ENCODE measurements around the gene IRX4.
A peak's percentile ranks its signal among the peaks of the same experiment; 100 is the strongest.
"Not testable (repeated sequence)": the region's sequence is repeated elsewhere in the genome, so short reads cannot be mapped to it uniquely, and the experiment has no call there.

Gene IRX4

DNA sequence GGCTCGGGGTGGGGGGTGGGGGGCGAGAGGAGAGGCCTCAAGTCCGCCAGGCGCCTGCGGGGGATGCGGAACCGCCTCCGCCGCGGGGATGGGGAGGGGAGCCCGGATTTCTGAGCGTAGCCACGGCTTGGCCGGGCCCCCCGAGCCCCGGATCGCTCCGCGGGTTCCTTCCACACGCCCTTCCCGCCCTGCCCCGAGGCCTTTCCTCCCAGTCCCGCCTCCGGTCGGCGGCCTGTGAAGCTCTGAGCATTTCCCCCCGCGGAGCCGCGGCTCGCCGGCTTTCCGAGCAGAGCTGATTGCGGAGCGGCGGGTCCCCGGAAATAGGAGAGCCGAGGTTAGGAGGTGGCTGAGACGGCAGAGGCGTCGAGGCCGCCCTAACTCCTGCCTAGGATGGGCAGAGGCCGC is 6.1 kb downstream of the IRX4 start:
- DNase-seq = no peak

DNA sequence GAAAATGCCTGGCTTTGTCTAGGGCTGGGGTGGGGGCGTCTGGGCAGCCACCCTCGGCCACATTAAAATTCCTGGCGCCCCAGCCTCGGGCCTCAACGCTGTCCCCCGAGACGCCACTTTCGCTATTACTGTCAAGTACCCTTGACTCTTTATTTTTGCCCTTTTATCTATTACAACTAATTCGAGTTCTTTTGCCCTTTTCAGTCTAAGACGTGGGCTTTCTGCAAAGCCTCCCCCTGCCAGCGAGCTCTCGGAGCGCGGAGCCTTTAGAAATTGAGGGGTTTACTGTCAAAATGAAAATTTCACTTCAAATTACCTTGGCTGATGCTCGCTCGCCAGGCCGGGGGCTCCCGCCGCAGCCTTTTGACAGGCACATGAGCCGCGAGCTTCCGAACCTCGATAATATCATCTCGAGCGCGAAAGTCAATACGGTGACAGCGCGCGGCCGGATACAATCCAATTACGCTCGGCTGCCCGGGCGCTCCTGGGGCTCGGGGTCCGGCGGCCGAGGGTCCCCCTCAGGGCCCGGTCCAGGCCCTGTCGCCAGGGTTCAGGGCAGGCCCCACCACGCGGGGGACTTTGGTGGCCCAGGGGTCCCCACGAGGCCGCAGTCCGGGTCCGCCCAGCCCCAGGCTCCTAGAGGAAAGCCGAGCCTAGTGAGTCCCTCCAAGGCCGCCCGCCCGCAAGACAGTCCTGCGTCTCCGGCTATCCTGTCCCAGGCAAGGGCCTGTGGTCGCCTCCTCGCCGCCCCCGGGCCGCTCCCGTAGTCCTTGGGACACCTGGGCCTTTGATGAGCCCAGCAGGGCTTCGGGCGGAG is 6.7 kb downstream of the IRX4 start:
- DNase-seq = no peak

DNA sequence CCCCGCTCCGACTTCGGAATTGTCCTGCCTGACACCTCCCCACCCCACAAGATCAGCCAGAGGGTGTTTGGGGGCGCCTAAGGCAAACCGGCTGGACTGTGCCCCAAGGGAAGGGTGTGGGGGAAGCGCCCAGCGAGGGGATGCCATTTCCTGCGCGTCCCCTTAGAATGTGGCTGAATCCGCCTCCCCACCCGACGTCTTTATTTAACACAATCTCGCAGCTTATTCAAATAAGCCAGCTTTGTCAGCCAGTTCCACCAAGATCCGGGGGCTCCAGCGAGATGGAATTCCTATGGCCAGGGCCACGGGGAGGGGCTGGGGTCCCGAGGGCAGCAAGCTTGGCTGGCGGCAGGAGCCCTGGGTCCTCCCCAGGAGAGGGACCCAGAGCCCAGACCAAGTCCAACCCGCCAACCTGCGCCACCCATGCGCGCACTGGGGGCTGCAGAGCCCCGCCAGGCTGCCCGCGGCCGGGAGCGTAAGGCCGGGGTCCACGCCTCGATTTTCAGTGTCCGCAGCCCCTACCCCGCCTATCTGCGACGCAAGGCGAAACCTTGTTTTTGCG is 7.4 kb downstream of the IRX4 start:
- no peak for DNase-seq

DNA sequence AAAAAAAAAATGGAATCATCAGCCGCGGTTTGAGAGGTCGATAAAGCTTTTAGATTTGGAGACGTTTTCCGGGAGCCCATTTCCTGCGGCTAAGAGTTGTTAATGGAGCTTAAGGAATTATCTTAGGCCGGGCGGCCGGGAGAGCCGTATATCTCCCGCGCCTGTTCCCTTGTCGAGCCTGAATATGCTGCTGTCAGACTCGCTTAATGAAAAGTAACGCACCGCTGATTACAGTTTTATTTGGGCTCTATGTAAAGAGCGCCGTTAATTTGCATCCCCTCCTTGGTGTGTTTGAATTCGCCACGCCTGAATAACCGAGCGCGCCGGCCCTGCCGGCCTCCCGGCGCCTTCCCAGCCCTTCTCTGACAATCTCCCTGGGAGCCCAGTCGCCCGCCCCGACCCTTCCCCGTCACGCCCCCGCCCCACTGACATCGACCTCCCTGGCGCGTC is 7.9 kb downstream of the IRX4 start:
- peak; percentile 28 for DNase-seq

DNA sequence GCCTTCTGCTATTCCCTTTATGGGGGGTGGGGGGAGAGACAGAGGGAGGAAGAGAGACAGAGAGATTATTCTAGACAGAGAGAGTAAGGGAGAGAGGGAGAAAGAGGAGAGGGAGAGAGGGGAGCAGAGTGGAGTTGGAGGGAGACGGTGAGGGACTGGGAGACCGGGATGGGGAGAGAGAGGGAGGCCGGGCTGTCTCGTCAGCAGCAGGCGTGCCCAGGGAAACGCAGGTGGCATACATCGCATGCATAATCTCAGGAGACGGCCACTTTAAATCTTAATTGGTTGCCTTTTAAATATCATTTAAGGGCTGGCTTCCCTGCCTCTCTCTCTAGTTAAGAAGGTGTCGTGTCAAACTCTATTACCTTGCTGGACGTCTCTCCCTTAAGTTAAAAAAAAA is 8.4 kb downstream of the IRX4 start:
- no peak for DNase-seq

DNA sequence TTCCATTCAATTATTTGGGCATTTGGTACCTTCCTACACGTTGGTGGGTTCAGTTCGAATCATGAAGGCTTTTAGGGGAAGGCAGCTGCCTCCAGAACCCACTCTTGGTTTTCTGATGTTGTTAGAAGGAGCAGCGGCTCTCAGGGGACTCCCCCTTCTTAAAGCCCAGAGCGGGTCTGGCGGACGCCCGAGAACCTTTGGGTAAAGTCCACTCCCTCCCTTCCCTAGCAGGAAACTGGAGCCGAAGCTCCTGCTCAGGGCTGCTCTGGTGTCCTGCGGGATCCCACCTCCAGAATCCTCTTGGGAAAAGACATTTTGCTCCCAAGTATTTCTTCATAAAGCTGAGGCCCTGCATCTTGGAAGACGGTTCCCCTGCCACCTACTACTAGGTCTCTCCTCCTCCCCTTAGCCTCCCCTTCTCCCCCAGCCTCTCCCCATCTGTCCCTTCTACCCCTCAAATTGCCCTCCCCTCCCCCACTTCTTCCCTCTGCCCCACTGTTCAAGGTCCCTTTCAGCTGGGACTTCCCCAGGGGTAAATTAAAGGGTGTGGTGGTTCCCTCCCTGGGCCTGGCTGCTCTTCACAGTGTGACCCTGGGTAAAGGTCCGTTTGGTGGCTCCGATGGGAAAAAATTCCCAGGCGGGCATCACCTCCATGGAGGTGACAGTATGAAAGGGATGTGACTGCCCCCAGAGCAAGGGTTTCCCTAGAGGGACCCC is 9.3 kb downstream of the IRX4 start:
- DNase-seq = no peak

DNA sequence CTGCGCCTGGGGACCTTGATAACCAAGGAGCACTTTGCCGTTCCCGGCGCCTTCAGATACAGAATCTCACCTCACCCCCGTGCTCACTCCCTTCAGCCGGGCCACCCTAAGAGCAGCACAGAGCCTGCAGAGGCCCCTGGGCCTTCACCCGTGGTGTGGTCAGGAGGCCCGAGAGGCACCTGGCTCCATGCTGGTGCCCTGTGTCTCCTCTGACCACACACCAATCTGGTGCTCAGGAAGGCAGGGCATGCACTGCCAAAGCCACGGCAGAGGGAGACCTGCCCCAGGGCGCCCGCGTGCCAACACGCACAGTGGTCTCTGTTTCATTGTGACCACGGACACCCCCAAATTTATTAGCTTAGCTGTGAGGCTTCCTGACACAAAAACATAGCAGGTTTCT is 11.3 kb downstream of the IRX4 start:
- no peak for DNase-seq

DNA sequence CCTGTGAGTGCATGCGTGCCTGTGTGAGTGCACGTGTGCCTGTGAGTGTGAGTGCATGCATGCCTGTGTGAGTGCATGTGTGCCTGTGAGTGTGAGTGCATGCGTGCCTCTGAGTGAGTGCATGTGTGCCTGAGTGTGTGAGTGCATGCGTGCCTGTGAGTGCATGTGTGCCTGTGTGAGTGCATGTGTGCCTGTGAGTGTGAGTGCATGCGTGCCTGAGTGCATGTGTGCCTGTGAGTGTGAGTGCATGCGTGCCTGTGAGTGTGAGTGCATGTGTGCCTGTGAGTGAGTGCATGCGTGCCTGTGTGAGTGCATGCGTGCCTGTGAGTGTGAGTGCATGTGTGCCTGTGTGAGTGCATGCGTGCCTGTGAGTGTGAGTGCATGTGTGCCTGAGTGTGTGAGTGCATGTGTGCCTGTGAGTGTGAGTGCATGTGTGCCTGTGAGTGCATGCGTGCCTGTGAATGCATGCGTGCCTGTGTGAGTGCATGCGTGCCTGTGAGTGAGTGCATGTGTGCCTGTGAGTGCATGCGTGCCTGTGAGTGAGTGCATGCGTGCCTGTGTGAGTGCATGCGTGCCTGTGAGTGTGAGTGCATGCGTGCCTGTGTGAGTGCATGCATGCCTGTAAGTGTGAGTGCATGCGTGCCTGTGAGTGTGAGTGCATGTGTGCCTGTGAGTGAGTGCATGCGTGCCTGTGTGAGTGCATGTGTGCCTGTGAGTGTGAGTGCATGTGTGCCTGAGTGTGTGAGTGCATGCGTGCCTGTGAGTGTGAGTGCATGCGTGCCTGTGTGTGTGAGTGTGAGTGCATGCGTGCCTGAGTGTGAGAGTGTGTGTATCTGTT is 12.1 kb downstream of the IRX4 start:
- not testable (repeated sequence) for DNase-seq

DNA sequence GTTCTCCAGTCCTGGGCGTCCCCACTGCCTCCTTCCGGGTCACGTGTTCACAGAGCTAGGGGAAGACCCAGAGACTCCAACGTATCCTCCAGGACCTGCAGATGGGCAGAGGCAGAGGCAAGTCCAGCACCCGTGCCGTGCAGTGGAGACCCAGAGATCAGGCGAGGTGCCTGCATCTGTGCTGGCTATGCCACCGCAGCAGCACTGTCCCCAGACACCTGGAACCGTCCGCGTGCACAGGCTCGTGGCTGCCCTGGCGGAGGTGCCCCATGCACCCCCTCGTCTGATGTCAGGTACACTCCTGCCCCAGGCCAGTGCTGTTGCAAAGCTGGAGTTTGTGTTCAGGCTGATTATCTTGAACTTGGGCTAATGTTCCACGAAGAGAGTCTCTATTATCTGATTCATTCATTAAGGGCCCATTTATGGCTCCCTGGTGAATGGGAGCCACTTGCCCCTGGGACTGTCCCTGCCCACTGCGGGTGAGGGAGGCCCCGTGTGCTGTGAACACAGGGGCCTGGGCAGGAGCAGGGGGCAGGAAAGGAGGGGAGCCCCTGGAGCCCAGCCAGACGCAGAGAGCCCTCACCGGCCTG is 13.7 kb downstream of the IRX4 start:
- DNase-seq = no peak

DNA sequence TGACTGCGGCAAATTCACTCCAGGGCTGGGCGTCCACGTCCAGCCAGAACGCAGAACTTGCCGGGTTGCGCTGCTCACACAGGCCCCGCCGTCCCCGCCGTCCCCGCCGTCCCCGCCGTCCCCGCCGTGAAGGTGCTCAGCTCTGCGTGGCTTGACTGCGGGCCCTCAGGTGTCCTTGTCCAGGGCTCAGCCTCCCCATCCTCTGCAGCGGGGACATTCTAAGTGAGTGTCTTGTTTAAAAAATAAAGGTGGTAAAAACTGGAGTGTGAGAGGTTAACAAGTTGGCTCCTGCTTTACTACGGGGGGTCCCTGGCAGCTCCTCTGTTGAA is 14.9 kb downstream of the IRX4 start:
- DNase-seq = no peak

DNA sequence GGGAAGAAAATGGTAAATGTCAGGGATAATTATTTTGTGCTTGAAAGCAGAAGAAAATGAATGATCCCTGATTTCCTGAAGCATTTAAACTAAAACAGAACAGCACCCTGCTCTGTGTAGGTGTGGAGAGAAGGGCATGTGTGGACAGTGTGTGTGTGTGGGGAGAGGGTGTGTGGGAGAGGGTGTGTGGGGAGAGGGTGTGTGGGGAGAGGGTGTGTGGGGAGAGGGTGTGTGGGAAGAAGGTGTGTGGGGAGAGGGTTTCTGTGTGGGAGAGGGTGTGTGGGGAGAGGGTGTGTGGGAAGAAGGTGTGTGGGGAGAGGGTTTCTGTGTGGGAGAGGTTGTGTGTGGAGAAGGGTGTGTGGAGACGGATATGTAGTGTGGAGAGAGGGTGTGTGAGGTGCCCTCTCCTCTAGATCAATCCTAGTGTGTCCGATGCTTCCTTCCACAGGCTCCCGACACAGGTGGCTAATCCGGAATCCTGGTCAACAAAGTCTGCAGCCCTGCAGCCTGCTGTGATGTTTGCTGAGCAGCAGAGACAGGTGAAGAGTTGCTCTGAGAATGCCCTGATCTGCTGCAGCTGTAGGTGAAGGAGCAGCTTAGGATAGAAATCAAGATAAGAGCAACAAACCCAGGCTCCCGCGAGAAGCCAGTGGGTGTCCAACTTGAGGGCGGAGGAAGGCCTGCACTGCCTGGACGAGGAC is 15.5 kb downstream of the IRX4 start:
- DNase-seq = no peak

DNA sequence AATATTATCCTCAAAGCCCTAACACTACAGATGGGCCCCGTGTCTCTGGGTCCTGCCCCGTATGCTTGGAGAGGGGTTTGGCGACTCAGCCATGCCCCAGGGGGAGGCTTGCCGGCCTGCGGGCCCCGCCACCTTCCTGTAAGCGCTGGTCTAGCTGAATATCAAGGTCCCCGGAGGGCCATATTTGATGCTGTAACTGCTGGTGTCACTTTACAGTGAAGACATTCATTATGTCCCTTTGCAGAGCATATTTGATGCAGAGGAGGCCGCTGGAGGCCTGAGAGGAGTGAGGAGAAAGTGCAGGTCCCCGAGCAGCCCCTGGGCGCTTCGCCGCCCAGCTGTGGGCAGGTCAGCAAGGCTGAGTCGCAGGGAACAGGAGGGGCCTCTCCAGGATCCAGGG is 16.8 kb downstream of the IRX4 start:
- no peak for DNase-seq

DNA sequence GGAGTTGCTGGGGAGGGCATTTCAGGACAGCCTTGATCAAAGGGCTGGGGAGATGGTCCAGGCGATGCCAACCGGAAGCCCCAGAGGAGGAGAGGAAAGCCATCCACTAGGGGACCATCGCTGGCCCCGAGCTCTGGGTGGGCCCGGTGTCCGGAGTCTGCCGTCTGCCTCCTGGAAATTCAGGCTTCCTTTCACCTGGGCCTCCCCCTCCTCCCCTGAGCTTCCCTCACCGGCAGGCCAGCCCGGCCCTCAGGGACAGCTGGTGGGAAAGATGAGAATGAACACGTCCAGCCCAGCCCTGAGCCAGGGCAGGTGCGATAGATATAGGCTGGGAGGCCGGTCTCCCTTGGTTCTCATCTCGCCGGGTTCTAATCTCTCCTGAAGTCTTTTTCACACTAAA is 17.2 kb downstream of the IRX4 start:
- DNase-seq = no peak

DNA sequence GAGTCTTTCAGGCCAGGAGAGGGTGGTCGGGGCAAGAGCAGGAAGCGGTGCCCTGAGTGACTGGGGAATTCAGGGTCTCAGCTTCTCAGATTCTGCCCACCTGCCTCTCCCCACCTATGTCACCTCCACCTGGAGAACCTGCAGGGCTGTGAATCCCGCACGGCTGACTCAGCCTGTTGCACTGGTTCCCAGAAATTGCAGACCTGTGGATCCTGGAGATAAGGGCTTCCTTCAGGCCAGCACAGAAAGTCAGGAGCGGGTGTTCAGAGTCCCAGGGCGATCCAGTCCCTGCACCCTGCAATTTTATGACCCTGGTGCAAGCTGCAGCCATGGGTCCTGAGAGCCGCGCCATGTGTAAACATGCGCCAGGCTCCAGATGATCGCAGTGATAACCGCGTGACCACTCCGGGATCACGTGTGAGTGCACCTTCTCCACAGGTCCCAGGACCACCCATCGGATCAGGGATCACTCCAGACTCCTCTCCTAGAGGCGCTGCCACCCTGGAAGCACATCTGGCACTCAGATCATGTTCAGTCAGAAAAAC is 17.8 kb downstream of the IRX4 start:
- no peak for DNase-seq

DNA sequence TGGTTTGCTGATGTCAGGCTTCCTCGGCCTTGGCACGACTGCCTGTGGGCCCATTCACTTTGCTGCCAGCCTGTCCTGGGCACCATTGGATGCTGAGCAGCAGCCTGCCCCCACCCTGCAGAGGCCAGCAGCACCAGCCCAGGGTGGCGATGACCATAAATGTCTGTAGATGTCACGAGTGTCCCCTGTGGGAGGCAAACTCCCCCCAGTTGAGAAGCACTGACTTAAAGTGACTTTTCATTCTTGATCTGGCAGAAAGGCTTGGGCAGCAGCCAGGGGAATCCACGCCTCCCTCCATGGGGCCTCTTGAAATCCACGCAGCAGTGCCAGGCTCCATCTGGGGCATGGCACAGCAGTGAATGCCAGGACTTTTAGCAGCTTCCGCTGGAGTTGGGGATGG is 21.8 kb downstream of the IRX4 start:
- DNase-seq = no peak

DNA sequence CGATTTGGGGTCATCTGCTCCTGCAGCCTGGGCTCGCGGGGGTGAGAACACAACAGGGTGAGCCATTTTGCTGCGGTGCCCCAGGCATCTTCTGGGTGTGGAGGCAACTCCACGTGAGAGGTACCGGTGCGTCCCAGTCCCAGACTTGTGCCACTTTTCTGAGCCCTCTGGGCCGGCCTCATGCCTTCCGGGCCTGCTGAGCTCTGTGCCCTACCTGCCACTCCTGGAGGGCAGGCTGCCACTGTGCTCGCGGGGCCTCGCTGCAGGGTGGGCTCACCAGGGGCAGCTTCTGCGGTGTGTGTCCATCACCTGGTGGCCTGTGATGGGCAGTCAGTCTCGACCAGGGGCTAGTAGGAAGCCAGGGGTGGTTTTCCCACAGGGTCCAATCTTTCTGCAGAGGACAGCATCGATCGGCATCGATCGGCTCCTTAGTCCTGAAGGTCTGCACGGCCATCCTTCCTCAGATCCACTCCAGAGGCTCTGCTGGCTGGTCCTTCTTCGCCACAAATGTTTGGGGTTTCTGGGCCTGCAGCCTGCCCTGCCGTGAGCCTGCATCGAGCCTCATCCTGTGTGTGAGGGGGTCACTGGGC is 22.6 kb downstream of the IRX4 start:
- DNase-seq = no peak

DNA sequence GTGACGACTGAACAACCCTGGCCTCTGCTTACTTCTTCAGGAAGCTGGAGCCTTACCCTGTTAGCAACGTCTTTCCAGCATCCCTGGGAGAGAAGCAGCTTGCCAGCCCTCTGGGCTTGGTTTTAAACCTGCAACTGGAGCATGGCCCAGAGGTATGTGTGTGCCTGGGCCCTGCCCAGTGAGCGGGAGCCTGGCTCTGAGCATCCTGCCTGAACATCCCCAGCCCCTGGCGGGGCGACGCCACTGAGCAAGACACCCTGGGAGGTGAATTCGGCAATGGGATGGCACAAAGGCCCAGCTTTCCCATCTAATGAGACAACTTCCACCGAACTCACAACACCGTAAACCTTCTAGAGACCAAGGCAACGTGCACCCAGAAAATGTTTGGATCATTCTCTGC is 23.6 kb downstream of the IRX4 start:
- no peak for DNase-seq

DNA sequence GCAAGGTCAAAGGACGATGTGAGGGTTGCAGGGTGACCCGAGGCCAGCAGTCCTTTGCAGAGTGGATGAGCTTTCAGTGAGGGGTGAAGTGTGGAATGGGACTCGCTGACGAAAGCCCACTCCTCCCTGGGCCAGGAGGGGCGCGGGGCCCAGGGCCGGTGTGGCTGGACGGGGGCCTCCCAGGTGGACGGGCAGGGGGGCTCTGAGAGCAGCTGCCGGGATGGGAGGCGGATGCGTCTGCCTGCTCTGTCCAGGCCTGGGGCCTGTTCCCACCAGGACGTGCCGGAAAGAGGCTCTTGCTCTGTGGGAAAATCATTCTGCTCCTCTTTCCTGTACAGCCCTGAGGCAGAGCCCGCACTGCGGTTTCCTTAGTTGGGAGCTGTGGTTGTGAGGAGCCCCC is 24.3 kb downstream of the IRX4 start:
- DNase-seq = no peak

DNA sequence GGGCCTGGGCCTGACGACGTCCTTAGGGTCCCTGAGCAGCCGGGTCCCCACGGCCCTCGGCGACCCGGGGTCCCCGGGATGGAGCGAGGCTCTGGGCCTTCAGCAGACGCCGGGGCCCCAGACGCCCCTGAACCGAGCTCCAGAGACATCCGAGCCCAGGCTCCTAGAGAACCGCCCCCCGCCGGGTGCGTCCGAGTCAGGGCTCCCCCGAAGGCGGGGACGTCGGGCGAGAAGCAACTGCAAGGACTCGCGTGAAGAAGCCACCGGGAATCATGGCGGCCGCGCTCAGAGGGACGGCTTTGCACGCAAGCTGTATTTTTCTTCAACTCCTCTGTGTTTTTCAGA is 25.5 kb downstream of the IRX4 start:
- DNase-seq = no peak

DNA sequence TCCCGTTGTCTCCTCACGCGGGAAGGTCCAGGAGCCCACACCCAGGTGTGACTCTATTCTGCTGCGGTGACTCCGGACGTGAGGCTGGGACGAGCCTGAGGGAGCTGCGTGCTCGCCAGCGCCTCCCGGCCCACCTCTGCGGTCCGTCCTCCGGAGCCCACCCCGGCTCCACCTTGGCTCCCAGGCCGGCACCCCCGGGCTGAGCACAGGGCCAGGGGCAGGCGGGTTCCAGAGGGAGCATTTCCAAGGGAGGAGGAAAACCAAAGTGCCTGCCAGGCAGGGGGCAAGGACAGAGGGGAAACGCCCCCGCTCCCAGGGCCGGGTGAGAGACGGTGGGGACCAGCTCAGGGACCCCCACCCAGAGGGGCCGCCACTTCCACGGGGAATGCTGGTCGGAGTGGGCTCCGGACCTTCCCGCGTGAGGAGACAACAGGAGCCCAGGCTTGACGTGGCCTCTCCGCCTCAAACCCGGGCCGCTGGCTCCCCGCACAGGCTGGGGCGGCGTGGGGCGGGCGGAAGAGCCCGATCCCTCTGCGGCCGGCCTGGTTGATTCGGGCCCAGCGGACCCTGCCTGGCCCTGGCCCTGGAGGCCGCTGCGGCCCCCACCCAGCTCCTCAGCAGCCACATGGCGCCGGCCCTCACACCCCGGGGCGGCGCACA is 26.0 kb downstream of the IRX4 start:
- DNase-seq = no peak

DNA sequence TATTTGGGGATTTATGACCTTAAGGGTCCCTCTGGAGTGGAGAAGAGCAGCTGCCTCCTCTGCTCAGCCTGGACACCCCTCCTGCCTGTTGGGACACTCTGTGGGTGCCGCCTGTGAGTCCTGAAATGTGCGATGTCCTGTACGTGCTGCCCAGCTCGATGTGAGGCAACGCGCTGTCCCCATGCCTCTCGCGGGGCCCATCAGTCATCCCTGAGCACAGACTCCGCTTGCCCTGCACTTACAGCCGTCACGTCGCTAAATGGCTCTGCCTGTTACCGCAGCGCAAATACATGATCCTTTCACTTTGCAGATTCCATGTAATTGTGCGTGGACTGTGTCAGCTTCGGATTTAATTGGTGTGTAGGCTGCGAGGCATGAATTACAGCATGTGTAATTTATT is 27.1 kb downstream of the IRX4 start:
- no peak for DNase-seq

Measured in NCI-H1694 (cell line).